Liver (tissue), 9 donors: ENCODE results near the gene LRWD1. TPM values are rescaled to one million over a fixed set of nuclear protein-coding genes. Genes with fewer than 3 reads are reported as not detected.
"Not testable (repeated sequence)": the region's sequence is repeated elsewhere in the genome, so short reads cannot be mapped to it uniquely, and the experiment has no call there.

Source experiments
- DNase-seq: peaks from one replicate; pipeline ENCODE4 v3.0.0-alpha.2; 2017; ENCODE audit warnings: low spot score
- H3K27ac ChIP-seq, 2 donors: one replicate each; pipeline ENCODE4 v1.7.0; 2013; ENCODE audit warnings: inconsistent platforms in 2 of 2, low read length in 2 of 2, control low read depth in 1 of 2, low read depth in 1 of 2, mild to moderate bottlenecking in 1 of 2
- H3K27me3 ChIP-seq, 4 donors: one replicate each; pipeline versions ENCODE4 v1.6.1 to v1.7.0; 2013; ENCODE audit warnings: low read length in 3 of 4, inconsistent platforms in 1 of 4, mild to moderate bottlenecking in 1 of 4, moderate library complexity in 1 of 4; ENCODE audit not compliant: control insufficient read depth in 4 of 4, insufficient read depth in 4 of 4
- H3K36me3 ChIP-seq, 4 donors: one replicate each; pipeline versions ENCODE4 v1.6.1 to v1.7.0; 2013; ENCODE audit warnings: low read length in 3 of 4, mild to moderate bottlenecking in 3 of 4, low read depth in 1 of 4, moderate library complexity in 1 of 4; ENCODE audit not compliant: control insufficient read depth in 4 of 4, insufficient read depth in 3 of 4
- H3K4me1 ChIP-seq, 4 donors: one replicate each; pipeline versions ENCODE4 v1.6.1 to v1.7.0; 2013; ENCODE audit warnings: low read length in 3 of 4, mild to moderate bottlenecking in 3 of 4, moderate library complexity in 1 of 4; ENCODE audit not compliant: control insufficient read depth in 4 of 4, insufficient read depth in 4 of 4
- H3K4me3 ChIP-seq, 3 donors: one replicate each; pipeline versions ENCODE4 v1.6.1 to v1.7.0; 2013; ENCODE audit warnings: low read length in 3 of 3, control low read depth in 1 of 3, low read depth in 1 of 3, mild to moderate bottlenecking in 1 of 3
- H3K9ac ChIP-seq, 2 donors: one replicate each; pipeline ENCODE4 v1.7.0; 2013; ENCODE audit warnings: low read length in 2 of 2, mild to moderate bottlenecking in 2 of 2, moderate library complexity in 2 of 2, control low read depth in 1 of 2, low read depth in 1 of 2
- H3K9me3 ChIP-seq, 4 donors: one replicate each; pipeline versions ENCODE4 v1.6.1 to v1.7.0; 2013; ENCODE audit warnings: low read length in 3 of 4; ENCODE audit not compliant: control insufficient read depth in 4 of 4
- GABPA ChIP-seq, 2 donors: IDR thresholded peaks in 1 of 2; conservative IDR thresholded peaks in 1 of 2; 2 replicates each; pipeline ENCODE4 v1.6.1; 2016; ENCODE audit warnings: antibody characterized with exemption in 2 of 2, mild to moderate bottlenecking in 1 of 2, moderate library complexity in 1 of 2
- HNF4A ChIP-seq, 2 donors: conservative IDR thresholded peaks; 2 replicates each; pipeline ENCODE4 v1.6.1; 2016; ENCODE audit warnings: antibody characterized with exemption in 2 of 2, mild to moderate bottlenecking in 2 of 2
- JUND ChIP-seq, 2 donors: IDR thresholded peaks; 2 replicates each; pipeline ENCODE4 v1.6.1; 2016; ENCODE audit warnings: antibody characterized with exemption in 2 of 2
- NR2F2 ChIP-seq: IDR thresholded peaks from 2 replicates; pipeline ENCODE4 v1.6.1; 2016; ENCODE audit warnings: antibody characterized with exemption
- RAD21 ChIP-seq, 2 donors: IDR thresholded peaks; 2 replicates each; pipeline ENCODE4 v1.6.1; 2016; ENCODE audit warnings: antibody characterized with exemption in 2 of 2, mild to moderate bottlenecking in 2 of 2
- RXRA ChIP-seq, 2 donors: IDR thresholded peaks; 2 replicates each; pipeline ENCODE4 v1.6.1; 2017 to 2018; ENCODE audit warnings: antibody characterized with exemption in 2 of 2, mild to moderate bottlenecking in 1 of 2
- TAF1 ChIP-seq: conservative IDR thresholded peaks from 2 replicates; pipeline ENCODE4 v1.6.1; 2016; ENCODE audit warnings: antibody characterized with exemption, mild to moderate bottlenecking
- WGBS: extraction: QIAGEN DNeasy Blood & Tissue Kit; methylation state at CpG from one replicate; pipeline ENCODE4 v1.1.7; 2013; 5-methylcytosine and 5-hydroxymethylcytosine counted together
- polyA plus RNA-seq, 2 donors: library from polyadenylated mRNA; stranded (reverse) in 1 of 2; unstranded in 1 of 2; fragments of 200-250 nt in 1 of 2; fragments of >200 nt in 1 of 2; fragmentation: Nextera tagmentation in 1 of 2; extraction: Ambion mirVana in 1 of 2; gene quantifications; one replicate each; pipeline versions ENCODE4 v1.2.1 to v1.2.3, GENCODE V29; 2013 to 2015
- total RNA-seq, 2 donors: library from RNA; depleted of rRNA; stranded (reverse); fragments of >200 nt; gene quantifications; one replicate each; pipeline ENCODE4 v1.2.3, GENCODE V29; 2014
- TF ChIP-seq, protein P1 (sequence below): fragments of 150-350 bp; IDR thresholded peaks from 2 replicates; pipeline ENCODE4 v1.5.1; 2017; ENCODE audit warnings: improper control_type of control experiment, low read depth, low read length; ENCODE audit not compliant: missing input control
- donor health status: healthy.
- donor health status: healthy.
- donor health status: healthy.
- donor health status: healthy.
- donor health status: healthy.

LRWD1 gene
- total and polyA plus RNA-seq, 4 donors: 8.6 to 15.3 (median 13.0) TPM

DNA sequence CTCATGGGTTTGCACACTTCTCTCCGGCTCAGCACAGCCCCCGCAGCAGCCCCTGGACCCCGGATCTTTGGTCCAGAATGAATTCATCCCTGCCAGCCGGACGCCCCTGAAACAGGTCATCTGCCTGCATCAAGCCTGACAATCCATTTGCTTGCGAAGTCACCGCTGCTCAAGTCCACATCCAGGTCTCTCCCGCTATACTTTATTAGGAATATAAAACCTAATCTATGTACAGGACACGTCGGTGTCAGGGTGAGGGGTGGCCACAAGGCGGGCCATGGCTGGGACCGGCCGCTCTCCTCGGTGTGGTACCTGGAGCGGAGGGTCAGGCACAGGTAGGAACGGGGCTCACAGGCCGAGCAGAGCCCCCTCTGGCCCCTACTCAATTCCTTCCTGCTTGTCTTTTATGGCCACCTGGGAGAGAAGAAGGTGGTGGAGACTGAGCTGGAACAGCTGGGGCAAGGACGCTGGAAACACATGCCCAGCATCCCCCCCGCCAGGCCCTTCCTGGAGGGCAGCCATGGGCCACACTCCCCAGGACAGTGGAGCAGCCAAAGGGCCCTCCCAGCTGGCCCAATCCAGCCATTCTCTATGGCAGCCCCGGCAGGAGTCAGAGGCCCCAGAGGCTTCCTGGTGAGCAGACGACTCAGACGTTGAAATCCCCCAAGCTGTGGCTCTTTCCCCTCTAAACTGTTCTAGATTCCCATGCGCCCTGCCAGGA lies 8.6 kb downstream of the LRWD1 start:
- H3K27ac ChIP-seq: no peak overlapping the region
- 90% methylated on average over 23 of the region's 23 CpGs for WGBS
- H3K36me3 ChIP-seq: peaks cover 2 to 16% (median 11%) of the 10 kb centered on the region in 4 donors
- H3K9me3 ChIP-seq: no peaks in the 10 kb centered on the region
- H3K4me3 ChIP-seq: no peak overlapping the region
- TF ChIP-seq NR2F2 (no peak), RAD21 (IDR thresholded peaks at IDR 0.05) (no peak), TAF1 (no peak), RXRA (IDR thresholded peaks at IDR 0.05) (no peak), JUND (IDR thresholded peaks at IDR 0.05) (no peak)
- TF ChIP-seq, protein P1, sequence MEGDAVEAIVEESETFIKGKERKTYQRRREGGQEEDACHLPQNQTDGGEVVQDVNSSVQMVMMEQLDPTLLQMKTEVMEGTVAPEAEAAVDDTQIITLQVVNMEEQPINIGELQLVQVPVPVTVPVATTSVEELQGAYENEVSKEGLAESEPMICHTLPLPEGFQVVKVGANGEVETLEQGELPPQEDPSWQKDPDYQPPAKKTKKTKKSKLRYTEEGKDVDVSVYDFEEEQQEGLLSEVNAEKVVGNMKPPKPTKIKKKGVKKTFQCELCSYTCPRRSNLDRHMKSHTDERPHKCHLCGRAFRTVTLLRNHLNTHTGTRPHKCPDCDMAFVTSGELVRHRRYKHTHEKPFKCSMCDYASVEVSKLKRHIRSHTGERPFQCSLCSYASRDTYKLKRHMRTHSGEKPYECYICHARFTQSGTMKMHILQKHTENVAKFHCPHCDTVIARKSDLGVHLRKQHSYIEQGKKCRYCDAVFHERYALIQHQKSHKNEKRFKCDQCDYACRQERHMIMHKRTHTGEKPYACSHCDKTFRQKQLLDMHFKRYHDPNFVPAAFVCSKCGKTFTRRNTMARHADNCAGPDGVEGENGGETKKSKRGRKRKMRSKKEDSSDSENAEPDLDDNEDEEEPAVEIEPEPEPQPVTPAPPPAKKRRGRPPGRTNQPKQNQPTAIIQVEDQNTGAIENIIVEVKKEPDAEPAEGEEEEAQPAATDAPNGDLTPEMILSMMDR: no peak
- DNase-seq: no peak
- H3K27me3 ChIP-seq: no peaks in the 10 kb centered on the region
- H3K9ac ChIP-seq: no peak overlapping the region
- H3K4me1 ChIP-seq: peaks cover 8 to 34% (median 28%) of the 10 kb centered on the region in 4 donors

DNA sequence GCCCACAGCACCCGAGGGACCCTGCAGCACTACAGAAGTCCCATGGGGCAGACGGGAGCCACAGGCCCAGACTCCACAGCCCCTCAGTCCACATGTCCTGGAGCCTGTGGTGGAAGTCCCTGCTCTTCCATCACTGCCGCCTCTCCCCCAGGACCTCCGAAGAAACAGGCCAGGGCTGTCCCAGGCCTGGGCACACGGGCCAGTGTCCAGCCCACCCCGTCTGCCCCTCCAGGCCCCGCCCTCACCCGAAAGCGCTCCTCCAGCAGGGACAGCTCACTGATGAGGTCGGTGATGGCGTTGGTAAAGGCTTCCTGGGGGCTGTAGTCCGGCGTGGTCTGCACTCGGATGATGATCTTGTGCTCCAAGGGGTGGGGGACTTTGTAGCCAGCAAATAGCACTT lies 9.3 kb downstream of the LRWD1 start:
- H3K9me3 ChIP-seq, H3K27ac ChIP-seq, H3K27me3 ChIP-seq, H3K4me3 ChIP-seq, H3K9ac ChIP-seq, DNase-seq: not testable (repeated sequence)
- WGBS: 89% methylated on average over 14 of the region's 14 CpGs
- peaks cover 5 to 27% (median 22%) of the 10 kb centered on the region in 4 donors for H3K4me1 ChIP-seq
- H3K36me3 ChIP-seq: peaks cover 2 to 16% (median 11%) of the 10 kb centered on the region in 4 donors

DNA sequence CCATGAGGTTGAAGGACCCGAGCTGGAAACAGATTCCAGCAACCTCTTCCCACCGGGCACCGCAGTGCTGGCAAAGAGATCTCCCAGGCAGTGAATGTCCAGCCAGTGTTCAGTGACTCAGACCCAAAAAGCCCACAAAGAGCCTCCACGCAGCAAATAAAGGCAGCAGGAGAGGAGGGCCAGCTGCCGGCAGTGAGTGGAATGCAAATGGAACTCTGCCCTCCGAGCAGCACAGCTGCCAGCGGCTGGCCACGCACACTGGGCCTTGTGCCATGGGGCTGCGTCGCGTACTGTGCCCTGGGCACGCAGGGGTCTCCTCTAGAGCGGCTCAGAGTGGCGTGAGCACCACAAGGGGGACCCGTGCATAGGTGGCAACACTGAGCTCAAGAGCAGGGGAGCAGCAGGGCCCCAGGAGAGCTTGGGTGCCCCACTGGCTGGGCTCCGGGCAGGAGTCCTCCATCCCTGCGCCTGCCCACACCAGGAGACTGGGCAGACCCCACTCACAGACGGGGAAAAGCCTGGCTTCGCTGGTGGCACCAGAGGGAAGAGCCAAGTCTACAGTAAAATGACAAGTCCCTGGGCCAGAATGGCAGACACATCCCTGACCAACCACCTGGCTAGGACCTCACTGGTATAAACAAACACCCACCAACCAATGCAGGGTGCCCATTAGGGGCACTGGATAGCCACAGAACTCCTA lies 10.1 kb downstream of the LRWD1 start:
- H3K36me3 ChIP-seq: peaks cover 2 to 16% (median 11%) of the 10 kb centered on the region in 4 donors
- not testable (repeated sequence) for DNase-seq, H3K4me3 ChIP-seq, H3K27me3 ChIP-seq, H3K9ac ChIP-seq, H3K9me3 ChIP-seq, H3K27ac ChIP-seq
- TF ChIP-seq HNF4A (conservative IDR thresholded peaks at IDR 0.05): peak; percentile 10 to 14
- WGBS: 52% methylated on average over 12 of the region's 19 CpGs
- peaks cover 0 to 19% (median 14%) of the 10 kb centered on the region in 4 donors for H3K4me1 ChIP-seq

DNA sequence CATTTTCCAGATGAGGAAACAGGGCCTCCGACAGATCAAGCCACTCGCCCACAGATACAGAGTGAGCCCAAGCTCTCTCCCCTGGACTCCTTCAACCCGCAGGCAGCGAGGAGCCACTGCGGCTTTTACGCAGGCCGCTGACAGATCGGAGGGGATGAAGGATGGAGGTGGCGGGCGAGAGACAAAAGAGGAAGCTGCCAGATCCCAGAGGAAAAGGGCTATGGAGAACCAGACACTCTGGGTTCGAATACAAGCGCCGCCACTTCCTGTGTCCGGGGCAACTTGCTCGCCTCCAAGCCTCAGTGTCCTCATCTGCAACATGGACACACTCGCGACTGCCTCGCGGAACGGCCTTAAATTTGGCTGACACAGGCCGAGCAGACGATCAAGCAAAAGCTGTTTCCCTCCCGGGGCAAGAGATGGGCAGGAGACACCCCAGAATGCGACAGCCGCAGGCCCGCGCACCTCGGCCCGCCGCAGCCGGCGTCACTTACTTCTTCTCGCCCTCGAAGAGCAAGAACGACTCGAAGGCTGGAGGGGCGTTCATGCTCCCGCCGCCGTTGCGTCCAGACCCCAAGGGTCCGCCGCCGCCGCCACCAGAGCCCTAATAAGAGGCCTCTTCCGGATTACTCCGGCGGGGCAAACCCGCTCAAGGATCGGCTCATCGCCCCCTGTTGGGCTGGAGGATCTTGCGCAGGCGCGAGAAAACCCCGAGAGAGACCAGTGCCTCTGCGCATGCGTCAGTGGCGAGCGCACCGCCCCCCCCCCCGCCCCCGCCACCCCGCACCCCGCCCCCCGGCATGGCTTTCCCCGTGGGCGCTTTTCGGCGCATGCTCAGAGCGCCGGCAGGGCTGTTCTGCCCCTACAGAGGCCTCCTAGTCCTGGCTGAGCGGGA lies 13.8 kb downstream of the LRWD1 start, which contains the start of gene POLR2J:
Gene POLR2J (minus strand): TSS at position 609 of the 895 bp plus-strand sequence. CDS start 62 bp downstream, at position 547.
- WGBS: under 1% methylated on average over 58 of the region's 72 CpGs
- H3K4me3 ChIP-seq: peak within 1 kb of the TSS in 2 of 3 donors; percentile 43 to 48
- not testable (repeated sequence) for H3K27me3 ChIP-seq, H3K4me1 ChIP-seq, H3K9ac ChIP-seq, H3K9me3 ChIP-seq, H3K27ac ChIP-seq, H3K36me3 ChIP-seq
- TF ChIP-seq, protein P1: peak; percentile 31
- peak in 1 of 2 donors; percentile 74 for TF ChIP-seq GABPA (IDR thresholded peaks at IDR 0.05 in 1 of 2, conservative IDR thresholded peaks at IDR 0.05 in 1 of 2)
- peak; percentile 89 for DNase-seq

DNA sequence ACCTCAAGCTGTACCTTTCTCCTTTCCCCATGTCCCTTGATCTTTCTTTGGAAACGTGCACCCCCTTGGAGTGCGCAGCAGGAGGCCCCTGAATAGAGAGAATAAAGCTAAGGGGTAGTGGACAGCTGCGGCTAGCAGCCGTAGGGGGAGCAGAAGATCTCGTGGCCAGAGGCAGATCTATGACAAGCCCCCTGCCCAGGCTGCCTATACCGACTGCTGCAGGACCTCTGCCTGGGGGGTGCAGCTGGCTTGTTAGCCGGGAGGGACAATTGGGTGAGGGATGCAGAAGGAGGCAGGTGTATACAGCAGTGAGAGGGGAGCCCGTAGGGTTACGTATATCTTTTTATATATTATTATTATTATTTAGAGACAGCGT lies 14.4 kb downstream of the LRWD1 start:
- not testable (repeated sequence) for H3K9me3 ChIP-seq, H3K27me3 ChIP-seq, H3K4me1 ChIP-seq, H3K36me3 ChIP-seq, H3K27ac ChIP-seq, DNase-seq, H3K9ac ChIP-seq, H3K4me3 ChIP-seq
- WGBS: 0% methylated on average over 2 of the region's 10 CpGs
